GM15510 (cell line): ENCODE results near the gene MGMT.

Experiments used
- POLR2A ChIP-seq: IDR thresholded peaks from 3 replicates; pipeline ENCODE4 v1.6.1; 2011; ENCODE audit warnings: borderline replicate concordance; ENCODE audit not compliant: insufficient read length; ENCODE audit errors: extremely low read depth

The MGMT gene

DNA sequence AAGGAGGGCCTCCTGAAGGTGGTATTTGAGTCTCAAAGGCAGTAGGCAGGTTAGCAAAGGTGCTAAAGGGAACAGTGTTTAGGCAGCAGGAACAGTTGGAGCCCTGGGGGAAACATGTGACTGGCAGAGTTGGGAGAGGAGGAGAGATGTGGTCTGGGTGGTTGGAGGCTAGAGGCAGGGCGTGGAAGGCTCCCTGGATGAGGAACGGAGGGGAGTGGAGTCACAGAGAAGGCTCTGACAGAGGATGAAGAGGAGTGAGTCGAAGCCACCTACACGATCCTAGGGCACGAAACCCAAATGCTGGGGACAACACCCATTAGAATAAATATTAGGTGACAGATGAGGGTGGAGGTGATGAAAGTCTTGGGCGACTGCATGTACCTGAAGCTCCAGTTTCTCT lies 19.6 kb upstream of the MGMT start:
- no peak for TF ChIP-seq POLR2A

DNA sequence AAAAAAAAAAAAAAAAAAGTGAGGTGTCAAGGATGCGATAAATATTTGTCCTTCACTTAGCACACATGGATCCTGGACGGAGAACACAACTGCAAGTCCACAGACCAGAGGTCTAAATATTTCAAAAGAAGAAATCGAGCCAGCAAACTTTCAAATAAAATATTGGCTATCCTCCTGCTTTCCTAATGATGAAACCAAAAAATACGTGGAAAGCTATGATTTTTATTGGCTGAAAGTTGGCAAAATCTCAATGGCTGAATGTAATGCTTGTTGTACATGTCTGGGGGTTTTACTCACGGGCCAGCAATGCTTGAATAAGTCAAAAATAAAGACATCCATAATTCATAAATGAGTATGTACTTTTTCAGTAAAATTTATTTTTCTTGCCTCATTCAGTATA lies 19.0 kb upstream of the MGMT start:
- no peak for TF ChIP-seq POLR2A

DNA sequence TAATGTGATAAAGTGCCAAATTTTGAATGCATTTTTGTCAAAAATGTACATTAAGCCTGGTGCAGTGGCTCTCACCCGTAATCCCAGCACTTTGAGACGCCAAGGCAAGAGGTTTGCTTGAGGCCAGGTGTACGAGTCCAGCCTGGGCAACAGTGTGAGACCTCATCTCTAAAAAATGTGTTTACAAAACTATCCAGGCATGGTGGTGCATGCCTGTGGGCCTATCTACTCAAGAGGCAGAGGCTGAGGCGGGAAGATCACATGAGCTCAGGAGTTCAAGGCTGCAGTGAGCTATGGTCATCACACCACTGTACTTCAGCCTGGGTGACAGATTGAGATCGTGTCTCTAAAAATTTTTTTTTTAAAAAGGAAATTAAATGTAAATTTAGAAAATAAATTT lies 18.5 kb upstream of the MGMT start:
- no peak for TF ChIP-seq POLR2A

DNA sequence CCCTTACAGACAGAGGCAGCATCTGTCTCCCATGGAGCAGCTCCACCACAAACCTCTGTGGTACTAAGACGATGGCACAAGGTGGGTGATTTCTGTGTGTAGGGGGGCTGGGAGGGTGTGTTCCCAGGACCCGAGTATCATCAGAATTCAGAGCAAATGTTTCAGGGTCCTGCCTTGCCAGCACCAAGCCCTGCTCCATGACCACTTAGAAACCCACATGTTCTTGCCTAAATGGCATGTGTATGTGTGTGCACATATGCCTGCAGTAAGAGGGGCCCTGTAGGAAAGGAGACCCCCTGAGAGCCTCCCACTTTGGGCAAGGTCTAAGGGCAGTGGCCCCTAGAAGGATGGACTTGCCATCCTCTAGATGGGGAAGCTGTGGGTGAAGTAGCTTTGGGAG lies 17.1 kb upstream of the MGMT start:
- TF ChIP-seq POLR2A = no peak

DNA sequence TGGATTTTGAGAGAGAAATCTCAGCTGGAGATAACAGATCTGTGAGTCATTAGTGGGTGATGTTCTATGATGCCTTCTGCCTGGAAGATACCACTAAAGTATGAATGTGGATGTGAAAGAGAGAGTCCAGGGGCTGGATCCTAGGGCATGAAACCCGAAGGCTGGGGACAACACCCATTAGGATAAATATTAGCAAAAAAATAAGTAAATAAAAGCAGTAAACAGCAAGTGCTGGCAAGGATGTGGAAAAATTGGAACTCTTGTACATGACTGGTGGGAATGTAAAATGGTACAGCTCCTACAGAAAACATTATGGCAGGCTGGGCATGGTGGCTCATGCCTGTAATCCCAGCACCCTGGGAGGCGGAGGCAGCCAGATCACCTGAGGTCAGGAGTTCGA lies 16.6 kb upstream of the MGMT start:
- no peak for TF ChIP-seq POLR2A

DNA sequence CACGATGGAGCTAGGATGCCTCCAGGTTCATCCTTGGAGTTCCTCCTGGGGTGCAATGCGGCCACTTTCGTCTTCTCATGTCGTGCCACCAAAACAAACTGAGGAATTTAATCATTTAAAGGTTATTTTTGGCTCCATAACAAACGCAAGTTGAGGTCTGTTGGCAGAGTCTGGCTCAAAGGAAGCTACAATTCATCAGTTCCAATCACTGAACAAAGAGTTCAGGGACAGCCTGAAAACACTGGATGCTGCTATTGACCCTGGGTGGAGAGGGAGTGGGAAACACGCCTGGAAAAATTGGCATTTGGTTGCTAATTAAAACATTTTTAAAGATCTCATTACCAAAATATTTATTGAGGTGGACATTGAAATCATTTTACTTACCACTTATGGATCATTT lies 11.4 kb upstream of the MGMT start:
- TF ChIP-seq POLR2A = no peak

DNA sequence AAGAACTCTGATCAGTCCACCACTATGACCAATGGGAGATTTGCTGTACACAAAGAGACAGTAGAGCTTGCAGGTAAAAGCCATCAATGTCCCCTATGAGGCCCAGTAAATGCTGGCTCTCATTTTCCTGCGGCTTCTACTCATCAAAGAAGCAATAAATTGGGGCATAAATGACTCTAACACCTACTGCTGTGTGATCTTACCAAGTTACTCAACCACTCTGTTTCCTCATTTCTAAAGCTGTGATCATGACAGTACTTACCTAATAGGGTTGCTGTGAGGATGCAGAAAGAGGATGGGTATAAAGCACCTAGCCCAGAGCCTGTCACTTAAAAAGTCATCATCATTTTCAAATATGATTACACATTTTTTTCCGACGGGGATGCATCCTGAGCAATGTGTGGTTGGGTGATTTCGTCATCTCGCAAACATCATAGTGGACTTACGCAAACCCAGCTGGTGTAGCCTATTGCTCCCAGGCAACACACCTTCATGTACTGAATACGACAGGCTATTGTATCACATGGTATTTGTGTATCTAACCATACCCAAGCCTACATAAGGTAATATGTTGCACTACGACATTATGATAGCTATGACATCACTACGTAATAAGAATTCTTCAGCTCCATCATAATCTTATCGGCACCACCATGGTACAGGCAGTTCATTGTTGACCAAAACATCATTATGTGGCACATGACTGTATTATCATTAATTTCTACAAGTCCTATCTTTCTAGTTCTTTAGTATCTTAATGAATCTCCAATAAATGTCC lies 7.1 kb upstream of the MGMT start:
- TF ChIP-seq POLR2A = no peak

DNA sequence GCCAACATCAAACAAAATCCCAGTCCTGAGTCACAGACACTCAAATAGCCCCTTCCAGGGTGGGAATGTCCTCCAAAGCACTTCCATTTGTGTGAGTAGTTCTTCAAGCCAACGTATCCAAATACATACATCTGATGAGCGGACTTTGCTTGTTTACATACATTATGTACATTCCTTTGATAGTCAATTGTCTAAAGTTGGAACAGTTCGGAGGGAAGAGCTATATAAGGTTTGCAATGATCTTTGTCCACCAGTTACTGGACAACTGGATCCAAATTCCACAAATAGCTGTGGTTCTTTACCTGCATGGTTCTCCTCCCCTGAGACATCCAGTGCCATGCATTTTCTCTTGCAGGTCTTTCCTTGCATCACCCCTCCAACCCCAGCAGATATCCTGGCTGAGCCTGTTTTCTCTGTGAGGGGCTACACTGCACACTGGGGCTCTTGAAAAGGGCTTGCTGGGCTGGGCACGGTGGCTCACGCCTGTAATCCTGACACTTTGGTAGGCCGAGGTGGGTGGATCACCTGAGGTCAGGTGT lies 4.7 kb upstream of the MGMT start:
- no peak for TF ChIP-seq POLR2A

DNA sequence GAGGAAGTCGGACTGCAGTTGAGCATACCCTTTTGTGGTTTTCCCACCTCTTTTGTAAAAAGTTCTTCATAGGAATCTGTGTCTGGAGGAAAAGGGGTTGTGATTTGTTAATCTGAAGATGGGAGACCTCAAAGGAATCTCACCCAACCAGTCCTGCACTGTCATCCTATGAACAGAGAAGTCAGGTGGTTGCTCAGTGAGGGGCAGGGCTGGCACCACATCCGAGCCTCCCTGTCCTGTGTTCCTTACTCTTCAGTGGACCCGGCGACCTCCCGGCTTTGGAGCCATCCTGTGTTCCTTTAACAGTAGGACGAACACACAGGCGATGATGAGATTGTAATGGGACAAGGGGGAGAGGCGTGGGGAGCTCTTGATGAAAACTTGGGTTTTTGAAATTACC lies 2.8 kb upstream of the MGMT start:
- TF ChIP-seq POLR2A = no peak

DNA sequence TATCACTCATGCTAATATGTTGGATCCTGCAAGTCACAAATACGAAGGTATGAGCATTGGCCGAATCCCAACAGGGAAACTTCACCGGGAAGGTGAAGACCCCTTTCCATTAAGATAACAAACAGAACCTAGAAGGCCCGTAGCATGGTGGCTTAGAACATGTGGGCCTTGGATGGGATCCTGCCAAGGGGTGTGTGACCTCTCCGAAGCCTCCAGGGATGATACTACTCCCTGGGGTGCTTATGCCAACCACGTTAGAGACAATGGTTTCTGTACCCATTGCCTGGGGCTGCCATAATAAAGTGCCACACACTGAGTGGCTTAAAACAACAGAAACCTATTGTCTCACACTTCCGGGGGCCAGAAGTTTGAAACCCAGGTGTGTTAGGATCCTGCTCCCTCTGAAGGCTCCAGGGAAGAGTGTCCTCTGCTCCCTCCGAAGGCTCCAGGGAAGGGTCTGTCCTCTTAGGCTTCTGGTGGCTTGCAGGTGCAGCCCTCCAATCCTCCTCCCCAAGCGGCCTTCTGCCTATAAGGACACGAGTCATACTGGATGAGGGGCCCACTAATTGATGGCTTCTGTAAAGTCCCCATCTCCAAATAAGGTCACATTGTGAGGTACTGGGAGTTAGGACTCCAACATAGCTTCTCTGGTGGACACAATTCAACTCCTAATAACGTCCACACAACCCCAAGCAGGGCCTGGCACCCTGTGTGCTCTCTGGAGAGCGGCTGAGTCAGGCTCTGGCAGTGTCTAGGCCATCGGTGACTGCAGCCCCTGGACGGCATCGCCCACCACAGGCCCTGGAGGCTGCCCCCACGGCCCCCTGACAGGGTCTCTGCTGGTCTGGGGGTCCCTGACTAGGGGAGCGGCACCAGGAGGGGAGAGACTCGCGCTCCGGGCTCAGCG lies 992 bp upstream of the MGMT start:
- no peak for TF ChIP-seq POLR2A

DNA sequence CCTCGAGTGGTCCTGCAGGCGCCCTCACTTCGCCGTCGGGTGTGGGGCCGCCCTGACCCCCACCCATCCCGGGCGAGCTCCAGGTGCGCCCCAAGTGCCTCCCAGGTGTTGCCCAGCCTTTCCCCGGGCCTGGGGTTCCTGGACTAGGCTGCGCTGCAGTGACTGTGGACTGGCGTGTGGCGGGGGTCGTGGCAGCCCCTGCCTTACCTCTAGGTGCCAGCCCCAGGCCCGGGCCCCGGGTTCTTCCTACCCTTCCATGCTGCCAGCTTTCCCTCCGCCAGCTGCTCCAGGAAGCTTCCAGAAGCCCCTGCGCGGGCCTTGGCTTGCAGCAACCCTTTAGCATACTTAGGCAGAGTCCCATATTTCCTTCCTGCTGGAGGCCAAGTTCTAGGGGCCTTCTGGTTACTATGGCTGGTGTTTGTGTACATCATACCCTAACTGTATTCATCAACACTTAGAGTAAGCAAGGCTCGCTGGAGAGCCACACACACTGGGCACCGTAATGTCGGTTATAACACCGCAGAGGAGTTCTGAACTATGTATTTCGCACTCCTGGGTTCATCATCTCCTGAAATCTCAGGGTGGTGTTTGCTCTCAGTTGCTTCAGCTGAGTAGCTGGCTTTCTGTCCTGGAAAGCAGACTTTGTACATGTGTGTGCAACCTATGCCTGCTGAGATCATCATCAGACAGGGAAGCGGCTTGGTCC lies 471 bp downstream of the MGMT start:
- TF ChIP-seq POLR2A = no peak

DNA sequence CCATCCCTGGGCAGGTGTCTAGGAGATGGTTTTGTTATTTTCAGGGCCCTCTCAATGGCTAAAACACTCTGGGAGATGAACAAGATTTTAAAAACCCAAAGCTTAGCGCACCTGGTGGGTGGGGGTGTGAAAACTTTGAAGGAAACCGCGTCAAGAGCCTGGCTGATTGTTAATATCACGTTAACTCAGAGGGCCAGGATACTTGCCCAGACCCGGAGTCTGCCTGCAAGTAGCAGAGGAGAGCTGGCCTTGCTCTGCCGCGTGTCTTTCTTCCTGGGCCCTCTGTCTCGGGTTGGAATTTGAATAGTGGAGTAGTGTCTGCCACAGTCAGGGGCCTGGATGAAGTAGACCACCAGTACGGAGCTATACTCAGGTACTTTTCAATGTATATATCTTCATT lies 1.1 kb downstream of the MGMT start:
- TF ChIP-seq POLR2A = no peak

DNA sequence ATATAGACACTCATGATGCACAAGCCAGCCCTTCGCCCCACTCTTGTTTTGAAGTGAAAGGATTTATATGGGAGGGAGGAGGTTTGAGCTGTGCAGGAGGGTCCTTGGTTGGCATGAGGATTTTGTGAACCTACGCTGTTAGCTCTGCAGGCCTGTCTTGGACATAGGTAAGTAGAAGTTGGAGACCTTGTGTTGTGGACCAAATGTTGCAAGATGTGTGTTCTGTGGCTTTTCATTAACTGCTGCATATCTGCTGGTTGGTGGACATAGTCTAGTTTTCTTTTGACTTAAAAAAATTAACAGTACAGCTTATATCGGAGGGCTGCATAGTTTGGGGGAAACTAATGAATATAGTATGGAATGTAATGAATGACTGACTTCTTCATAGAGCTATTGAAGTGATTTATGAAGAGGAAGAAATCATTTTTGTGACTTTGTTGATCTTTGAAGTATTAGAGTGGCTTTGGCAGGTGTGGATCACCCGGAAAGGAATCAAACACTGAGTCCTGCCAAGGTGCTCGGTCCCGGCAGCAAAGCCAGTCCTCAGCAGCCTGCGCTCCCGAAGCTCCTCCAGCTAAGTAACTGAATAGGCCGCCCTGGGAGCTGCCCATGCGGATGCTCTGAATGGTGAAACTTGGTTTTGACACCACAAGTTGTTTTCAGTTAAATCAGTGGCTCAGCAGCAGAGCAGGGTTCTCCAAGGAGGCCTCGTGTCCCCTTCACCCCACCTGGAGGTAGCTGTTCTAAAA lies 3.2 kb downstream of the MGMT start:
- no peak for TF ChIP-seq POLR2A

DNA sequence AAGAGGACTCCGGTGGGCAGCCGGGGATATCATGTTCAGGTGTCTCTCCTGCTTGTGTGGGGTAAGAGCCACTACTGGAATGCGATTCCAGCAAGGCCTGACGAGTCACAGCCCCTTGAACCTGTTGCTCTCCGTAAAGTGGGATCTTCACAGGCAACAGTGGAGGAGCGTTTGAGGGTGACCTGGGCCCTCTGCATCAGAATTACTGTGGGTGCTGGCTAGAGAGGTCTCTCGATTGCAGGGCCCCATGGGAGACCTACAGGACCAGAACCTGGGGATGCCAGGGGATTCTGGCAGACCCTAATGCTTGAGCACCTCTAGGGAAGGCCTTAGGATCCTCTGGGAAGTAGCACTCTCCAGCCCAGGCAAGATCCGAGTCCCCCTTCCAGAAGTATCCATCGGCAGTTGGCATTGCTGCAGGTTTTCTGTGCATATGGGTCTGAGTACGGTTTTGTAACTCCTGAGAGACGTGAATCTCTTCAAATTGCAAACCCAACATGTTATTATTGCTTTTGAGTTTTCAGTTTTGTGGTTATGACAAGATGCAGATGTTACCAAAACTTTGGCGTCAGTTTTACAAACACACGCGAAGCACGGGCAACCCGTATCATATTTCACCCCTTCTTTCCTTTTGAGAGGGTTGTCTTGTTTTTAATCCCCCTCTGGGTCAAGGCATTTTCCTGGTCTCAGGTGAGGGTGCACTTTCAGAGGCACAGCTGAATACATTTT lies 4.6 kb downstream of the MGMT start:
- TF ChIP-seq POLR2A = no peak

DNA sequence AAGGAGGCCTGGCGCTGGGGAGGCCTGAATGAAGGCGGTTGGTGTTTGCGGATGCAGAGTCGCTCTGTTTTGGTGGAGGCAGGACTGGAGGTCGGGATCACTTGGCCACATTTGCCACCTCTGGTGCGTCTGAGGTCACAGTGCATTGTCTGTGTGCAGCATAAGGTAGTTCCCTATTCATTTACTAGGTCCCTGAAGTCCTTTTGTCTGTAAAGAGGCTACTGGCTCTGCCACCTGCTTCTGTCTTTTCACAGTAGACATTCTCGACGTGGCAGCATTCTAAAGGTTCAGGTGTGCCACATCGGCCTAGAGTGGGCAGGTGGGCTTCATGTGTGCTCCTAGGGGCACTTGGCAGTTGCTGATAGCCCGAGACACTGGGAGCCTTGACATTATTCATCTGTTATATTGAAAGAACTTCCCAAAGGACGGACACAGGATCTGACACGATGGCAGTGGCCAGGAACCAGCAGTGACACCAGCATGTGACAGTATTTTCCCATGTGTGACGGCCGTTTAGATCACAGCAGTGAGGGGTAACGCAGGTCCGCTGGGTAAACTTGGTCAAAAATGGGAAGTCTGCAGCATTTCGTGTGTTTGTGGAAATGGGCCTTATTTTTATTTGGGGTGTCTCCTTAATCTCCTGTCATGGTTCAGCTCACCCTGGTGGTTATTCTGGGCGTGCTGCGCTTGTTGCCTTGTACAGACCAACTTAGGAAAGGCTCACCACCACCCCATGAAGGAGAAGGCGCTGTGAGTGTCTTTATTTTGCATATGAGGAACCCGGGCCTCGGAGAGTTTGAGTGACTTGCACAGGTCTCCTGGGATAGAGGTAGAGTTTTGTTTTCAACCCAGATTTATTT lies 5.9 kb downstream of the MGMT start:
- TF ChIP-seq POLR2A = no peak
